ENCODE measurements around the gene SREBF2. TPM values are rescaled to one million over a fixed set of nuclear protein-coding genes. Genes with fewer than 3 reads are reported as not detected.

SREBF2 gene
- total RNA-seq, 2 donors from 2014 or later = 159 to 192 TPM

DNA sequence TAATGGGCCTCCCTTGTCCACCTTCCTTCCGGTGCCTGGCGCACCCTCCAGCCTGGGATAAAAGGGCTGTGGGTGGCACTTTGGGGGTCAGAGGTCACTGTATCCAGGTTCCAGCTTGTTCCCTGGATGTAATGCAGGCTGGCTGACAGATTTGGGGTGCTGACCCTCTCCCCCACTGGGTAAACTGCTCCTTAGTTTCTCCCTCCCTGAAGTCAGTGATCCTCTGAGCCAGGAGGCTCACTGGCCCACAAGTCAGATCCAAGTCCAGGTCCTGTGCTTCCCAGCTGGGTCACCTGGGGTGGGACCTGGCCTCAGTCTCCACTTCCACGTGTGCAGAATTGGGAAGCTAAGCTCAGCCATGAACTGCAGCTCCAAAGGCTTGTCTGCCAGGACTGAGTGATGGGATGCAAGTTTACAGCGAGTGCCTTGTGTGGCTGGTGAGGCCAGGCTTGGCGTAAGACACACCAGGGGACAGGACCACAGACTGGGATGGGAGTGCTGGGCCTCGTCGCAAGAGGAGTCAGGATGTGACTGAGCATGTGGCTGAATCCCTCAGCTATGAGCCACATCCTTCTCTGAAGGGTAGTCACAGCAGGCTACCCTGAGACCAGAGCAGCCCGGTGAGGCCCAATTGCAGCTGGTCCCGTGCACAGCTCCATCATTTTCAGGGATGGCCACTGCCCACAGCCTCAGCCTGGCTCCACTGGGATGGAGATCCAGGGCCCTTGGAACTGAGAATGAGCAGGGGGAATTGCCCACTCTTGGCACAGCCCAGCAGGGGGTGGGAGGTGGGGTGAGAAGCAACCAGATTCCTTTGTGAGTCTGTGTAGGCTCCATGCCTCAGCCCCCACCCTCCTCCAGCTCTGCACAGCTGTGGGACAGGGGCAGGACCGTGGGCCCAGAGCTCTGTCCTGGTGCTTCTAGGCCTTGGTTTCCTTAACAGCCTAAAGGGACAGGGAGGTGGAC is 74.8 kb downstream of the SREBF2 start:
- no peak overlapping the region for H3K4me3 ChIP-seq
- no peak overlapping the region for H3K27ac ChIP-seq
- no peak for DNase-seq
- H3K36me3 ChIP-seq = no peaks in the 10 kb centered on the region
- H3K9ac ChIP-seq (ENCODE audit: low read depth in 2 of 2, low read length in 2 of 2) = no peak overlapping the region
- intact Hi-C loops (cut with DNase I) = no loop called here
- H3K9me3 ChIP-seq = no peaks in the 10 kb centered on the region
- TF ChIP-seq, protein P1, sequence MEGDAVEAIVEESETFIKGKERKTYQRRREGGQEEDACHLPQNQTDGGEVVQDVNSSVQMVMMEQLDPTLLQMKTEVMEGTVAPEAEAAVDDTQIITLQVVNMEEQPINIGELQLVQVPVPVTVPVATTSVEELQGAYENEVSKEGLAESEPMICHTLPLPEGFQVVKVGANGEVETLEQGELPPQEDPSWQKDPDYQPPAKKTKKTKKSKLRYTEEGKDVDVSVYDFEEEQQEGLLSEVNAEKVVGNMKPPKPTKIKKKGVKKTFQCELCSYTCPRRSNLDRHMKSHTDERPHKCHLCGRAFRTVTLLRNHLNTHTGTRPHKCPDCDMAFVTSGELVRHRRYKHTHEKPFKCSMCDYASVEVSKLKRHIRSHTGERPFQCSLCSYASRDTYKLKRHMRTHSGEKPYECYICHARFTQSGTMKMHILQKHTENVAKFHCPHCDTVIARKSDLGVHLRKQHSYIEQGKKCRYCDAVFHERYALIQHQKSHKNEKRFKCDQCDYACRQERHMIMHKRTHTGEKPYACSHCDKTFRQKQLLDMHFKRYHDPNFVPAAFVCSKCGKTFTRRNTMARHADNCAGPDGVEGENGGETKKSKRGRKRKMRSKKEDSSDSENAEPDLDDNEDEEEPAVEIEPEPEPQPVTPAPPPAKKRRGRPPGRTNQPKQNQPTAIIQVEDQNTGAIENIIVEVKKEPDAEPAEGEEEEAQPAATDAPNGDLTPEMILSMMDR (IDR thresholded peaks at IDR 0.05) = no peak
- peaks cover 38% of the 10 kb centered on the region for H3K27me3 ChIP-seq
- H3K4me1 ChIP-seq = peaks cover 9% of the 10 kb centered on the region

- Histone ChIP-seq H3K4me1 (peaks cover 9% of the 10 kb centered on the region), H3K27ac (no peak overlapping the region)
Observed at GRCh38 chr22:41908411-41909309, 75.8 kb downstream of the SREBF2 start.

DNA sequence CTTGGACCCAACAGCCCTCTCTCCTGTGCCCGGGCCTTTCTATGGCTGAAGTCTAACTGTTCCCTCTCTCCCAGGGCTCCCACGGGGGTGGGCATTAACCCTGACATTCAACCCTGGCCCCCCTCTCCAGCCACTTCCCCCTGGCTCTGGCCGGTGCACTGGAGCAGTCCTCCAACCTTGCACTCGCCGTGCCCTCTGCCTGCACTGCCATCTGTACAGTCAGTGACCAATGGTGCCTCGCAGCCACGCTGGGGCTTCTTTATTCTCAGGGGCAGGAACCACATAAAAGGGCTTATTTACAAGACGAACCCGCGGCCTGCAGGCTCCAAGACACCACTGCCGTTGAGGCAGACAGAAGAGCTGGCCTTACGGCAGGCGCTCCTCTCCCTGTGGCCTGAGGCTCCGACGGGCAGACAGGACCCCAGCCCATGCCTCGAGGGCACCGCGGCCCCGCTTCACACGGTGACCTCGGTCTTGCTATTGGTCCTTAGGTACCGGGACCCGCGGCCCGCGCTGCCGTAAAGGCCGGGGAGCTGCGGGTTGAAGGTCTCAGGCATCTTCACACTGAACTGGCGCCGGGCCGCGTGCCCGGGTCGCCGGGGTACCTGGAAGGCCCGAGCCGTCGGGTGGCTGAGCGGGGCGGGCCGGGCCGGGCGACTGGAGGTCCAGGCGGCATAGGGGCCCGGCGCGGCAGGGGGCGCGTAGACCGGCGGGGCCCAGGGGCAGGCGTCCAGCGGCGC is 76.6 kb downstream of the SREBF2 start:
- no peak for DNase-seq
- H3K27me3 ChIP-seq = peaks cover 53% of the 10 kb centered on the region
- H3K9me3 ChIP-seq = no peaks in the 10 kb centered on the region
- H3K4me3 ChIP-seq = peak overlapping the region; percentile 19
- intact Hi-C loops (cut with DNase I) = no loop called here
- H3K4me1 ChIP-seq = peaks cover 9% of the 10 kb centered on the region
- no peak overlapping the region for H3K9ac ChIP-seq (ENCODE audit: low read depth in 2 of 2, low read length in 2 of 2)
- no peaks in the 10 kb centered on the region for H3K36me3 ChIP-seq
- no peak overlapping the region for H3K27ac ChIP-seq
- TF ChIP-seq, protein P1 (IDR thresholded peaks at IDR 0.05) = no peak

More at GRCh38 chr22:41908411-41909309, 75.8 kb downstream of the SREBF2 start:
- H3K27me3 ChIP-seq = peaks cover 47% of the 10 kb centered on the region
- H3K36me3 ChIP-seq = no peaks in the 10 kb centered on the region
- H3K4me3 ChIP-seq = no peak overlapping the region
- DNase-seq = no peak
- TF ChIP-seq, protein P1 (IDR thresholded peaks at IDR 0.05) = no peak
- H3K9ac ChIP-seq (ENCODE audit: low read depth in 2 of 2, low read length in 2 of 2) = no peak overlapping the region
- intact Hi-C loops (cut with DNase I) = no loop called here
- no peaks in the 10 kb centered on the region for H3K9me3 ChIP-seq

DNA sequence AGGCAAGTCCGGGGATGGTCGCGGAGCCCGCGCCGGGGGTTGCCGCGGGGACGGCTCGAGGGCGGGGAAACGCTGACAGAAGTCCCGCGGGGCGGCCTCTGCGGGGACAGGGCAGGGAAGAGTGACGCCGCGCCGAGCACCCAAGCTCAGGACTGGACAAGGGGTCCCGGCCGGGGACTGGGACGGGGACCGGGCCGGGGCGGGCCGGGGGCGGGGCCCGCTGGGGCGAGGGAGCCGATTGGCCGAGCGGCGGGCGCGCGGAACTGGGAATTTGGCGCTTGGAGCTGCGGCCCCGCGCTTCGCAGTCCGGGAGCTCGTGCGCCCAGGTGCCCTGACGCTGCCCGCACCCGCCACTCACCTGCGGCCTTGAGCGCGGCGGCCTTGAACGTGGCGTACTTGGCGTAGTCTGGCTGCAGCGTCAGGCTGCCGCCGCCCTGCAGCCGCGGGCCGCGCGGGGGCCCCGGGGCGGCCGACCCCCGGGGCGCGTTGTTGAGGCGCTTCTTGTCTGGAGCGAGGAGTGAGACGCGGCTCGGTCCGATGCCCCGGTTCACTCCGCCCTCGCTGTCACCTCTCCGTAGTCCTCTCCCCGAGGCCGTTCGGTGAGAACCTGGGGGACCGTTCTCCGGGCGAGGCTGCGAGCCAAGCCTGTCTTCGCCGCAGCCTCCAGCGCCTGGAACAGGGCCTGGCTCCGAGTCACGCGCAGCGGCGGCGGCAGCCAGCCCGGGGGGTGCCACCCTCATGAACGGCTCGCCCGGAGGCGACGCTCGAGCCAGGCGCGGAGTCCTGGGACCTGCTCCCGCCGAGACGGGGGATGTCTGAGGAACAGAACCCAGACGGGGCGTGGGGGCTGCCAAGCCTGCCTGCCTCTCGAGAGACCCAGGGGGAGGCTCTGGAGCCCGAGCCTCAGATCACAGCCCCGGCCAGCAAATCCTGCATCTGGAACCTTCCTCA is 77.4 kb downstream of the SREBF2 start:
- Histone ChIP-seq H3K9ac (ENCODE audit: low read depth in 2 of 2, low read length in 2 of 2) (no peak overlapping the region), H3K9me3 (no peaks in the 10 kb centered on the region), H3K36me3 (no peaks in the 10 kb centered on the region), H3K27me3 (peaks cover 62% of the 10 kb centered on the region), H3K27ac (no peak overlapping the region), H3K4me1 (peaks cover 9% of the 10 kb centered on the region), H3K4me3 (peak overlapping the region; percentile 19)
- TF ChIP-seq, protein P1 (IDR thresholded peaks at IDR 0.05) = no peak
- DNase-seq = no peak
- intact Hi-C loops (cut with DNase I) = no loop called here

Measured in colonic mucosa (tissue), 4 donors.